ENCODE results near the gene HIVEP3. TPM values are rescaled to one million over a fixed set of nuclear protein-coding genes. Genes with fewer than 3 reads are reported as not detected.
A peak's percentile ranks its signal among the peaks of the same experiment; 100 is the strongest.

HIVEP3 gene
- total RNA-seq, 2 donors from 2014 or later = 8.0 to 27.6 TPM

DNA sequence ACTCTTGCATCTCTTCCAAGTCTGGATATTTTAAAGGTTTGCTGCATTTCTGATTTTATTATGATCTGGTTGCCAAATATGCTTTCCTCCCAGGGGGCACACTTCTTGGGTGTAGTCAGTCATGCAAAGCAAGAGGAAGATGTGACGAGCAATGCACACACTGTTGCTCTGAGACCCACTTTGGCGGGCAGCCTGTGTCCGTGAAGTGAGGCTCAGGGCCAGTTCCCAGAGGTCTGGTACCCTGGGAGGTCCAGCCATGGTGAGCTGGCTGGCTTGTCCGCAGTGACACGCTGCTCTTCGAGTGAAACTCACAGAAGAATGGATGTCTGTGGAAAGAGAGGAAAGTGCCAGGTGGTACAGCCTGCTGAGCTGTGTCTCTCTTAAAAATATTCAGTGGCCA, 381.5 kb downstream of the HIVEP3 start:
- no peaks in the 10 kb centered on the region for H3K9me3 Mint-ChIP-seq
- no peak for ATAC-seq (replicated peaks)
- peaks cover 81% of the 10 kb centered on the region for H3K36me3 Mint-ChIP-seq (ENCODE audit: low read depth)
- H3K4me3 Mint-ChIP-seq = no peak overlapping the region
- no peak overlapping the region for H3K27ac Mint-ChIP-seq
- no peaks in the 10 kb centered on the region for H3K27me3 Mint-ChIP-seq
- H3K4me1 Mint-ChIP-seq = peaks cover 17% of the 10 kb centered on the region

GRCh38 chr1:41536361-41536802, 382.3 kb downstream of the HIVEP3 start:
- Mint-ChIP-seq H3K4me3 (no peak overlapping the region), H3K27me3 (no peaks in the 10 kb centered on the region), H3K27ac (no peak overlapping the region), H3K4me1 (peaks cover 13% of the 10 kb centered on the region), H3K36me3 (ENCODE audit: low read depth) (peaks cover 73% of the 10 kb centered on the region), H3K9me3 (no peaks in the 10 kb centered on the region)
- ATAC-seq (replicated peaks) = no peak

GRCh38 chr1:41535716-41536115, 383.0 kb downstream of the HIVEP3 start:
- H3K4me3 Mint-ChIP-seq = no peak overlapping the region
- no peak for ATAC-seq (replicated peaks)
- peaks cover 70% of the 10 kb centered on the region for H3K36me3 Mint-ChIP-seq (ENCODE audit: low read depth)
- no peak overlapping the region for H3K27ac Mint-ChIP-seq
- H3K27me3 Mint-ChIP-seq = no peaks in the 10 kb centered on the region
- H3K4me1 Mint-ChIP-seq = peaks cover 16% of the 10 kb centered on the region
- H3K9me3 Mint-ChIP-seq = no peaks in the 10 kb centered on the region

GRCh38 chr1:41535276-41535675, 383.4 kb downstream of the HIVEP3 start:
- Mint-ChIP-seq H3K9me3 (no peaks in the 10 kb centered on the region), H3K4me3 (no peak overlapping the region), H3K4me1 (peaks cover 19% of the 10 kb centered on the region), H3K27ac (no peak overlapping the region), H3K27me3 (no peaks in the 10 kb centered on the region), H3K36me3 (ENCODE audit: low read depth) (peaks cover 67% of the 10 kb centered on the region)
- no peak for ATAC-seq (replicated peaks)

DNA sequence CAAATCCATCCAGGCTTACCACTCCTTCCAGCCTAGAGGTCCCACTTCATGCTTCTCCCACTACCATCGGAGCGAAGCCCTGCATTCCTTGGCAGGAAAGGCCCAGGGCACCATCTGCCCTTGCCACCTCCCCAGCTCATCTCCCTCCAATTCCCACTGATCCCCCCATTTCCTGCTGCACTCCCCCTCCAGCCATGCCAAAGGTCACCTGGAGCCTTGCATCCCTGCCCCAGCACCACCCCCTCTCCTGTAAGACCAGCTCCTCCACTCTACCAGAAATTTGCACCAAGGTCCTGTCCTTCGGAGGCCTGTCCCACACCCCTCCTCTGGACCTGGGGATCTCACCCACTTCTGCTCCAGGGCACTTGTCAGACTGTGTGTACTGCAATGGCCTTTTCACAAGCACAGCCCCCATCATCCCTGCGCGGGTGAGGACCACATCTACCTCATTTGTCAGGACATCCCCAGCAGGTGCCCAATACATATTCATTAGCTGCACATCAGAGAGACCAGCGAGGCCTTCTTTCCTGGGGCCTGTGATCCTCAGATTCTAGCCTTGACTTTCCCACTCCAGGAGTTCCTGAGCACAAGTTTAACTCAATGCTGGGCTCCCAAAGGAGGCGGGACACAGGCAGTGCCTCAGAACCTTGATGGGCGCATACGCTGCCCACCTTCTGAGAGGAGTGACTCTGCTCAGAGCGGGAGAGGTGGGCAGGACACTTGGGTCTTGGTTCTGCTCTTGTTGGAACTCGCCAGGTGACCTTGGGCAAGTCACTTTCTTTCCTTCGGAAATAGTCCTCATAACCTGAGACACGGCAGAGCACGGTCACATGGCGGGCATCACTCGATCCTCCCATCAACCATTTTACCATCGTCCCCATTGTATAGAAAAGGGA, 384.3 kb downstream of the HIVEP3 start:
- Mint-ChIP-seq H3K9me3 (no peaks in the 10 kb centered on the region), H3K27ac (peak overlapping the region; percentile 48), H3K27me3 (no peaks in the 10 kb centered on the region), H3K36me3 (ENCODE audit: low read depth) (peaks cover 59% of the 10 kb centered on the region), H3K4me3 (no peak overlapping the region), H3K4me1 (peaks cover 26% of the 10 kb centered on the region)
- no peak for ATAC-seq (replicated peaks)

- H3K36me3 Mint-ChIP-seq (ENCODE audit: low read depth) = peaks cover 52% of the 10 kb centered on the region
- no peak for ATAC-seq (replicated peaks)
Observed at GRCh38 chr1:41533731-41534080, 385.0 kb downstream of the HIVEP3 start.

DNA sequence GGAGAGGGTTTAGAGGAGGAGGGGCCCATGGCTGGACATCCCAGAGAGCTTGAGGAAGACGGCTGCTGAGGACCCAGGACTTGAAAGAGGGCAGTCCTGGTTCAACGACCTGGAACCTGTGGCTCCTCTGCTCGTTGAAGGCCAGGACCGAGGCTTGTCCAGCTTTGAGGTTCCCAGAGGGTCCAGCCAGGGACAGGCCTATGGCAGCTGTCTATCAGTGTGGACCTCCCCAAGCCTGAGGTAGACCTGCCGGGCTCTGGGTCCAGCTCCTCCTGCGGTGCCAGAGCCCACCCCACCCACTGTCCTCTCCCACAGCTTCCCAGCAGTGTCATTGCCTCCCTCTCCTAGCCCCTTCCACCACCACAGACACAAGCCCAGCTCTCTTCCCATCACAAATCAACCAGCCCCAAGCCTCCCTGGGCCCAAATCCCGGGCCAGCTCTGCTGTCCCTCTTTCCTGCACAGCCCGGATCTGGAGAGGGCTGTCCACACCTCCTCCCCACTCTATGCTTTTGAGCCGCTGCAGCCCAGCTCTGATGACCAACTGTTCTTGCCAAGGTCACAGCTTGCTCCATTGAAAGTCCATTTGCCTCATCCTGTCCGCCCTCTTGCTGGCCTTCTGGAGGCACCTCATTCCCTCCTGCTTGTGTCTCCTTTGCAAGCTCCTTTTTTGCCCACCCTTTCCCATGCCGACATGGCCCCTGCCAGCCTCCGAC, 385.5 kb downstream of the HIVEP3 start:
- Mint-ChIP-seq H3K9me3 (no peaks in the 10 kb centered on the region), H3K4me3 (no peak overlapping the region), H3K27ac (peak overlapping the region; percentile 48), H3K4me1 (peaks cover 28% of the 10 kb centered on the region), H3K27me3 (no peaks in the 10 kb centered on the region), H3K36me3 (ENCODE audit: low read depth) (peaks cover 49% of the 10 kb centered on the region)
- ATAC-seq (replicated peaks) = no peak

More at GRCh38 chr1:41533731-41534080, 385.0 kb downstream of the HIVEP3 start:
- peaks cover 28% of the 10 kb centered on the region for H3K4me1 Mint-ChIP-seq
- no peak overlapping the region for H3K4me3 Mint-ChIP-seq
- no peaks in the 10 kb centered on the region for H3K27me3 Mint-ChIP-seq
- H3K27ac Mint-ChIP-seq = peak overlapping the region; percentile 48
- H3K9me3 Mint-ChIP-seq = no peaks in the 10 kb centered on the region

DNA sequence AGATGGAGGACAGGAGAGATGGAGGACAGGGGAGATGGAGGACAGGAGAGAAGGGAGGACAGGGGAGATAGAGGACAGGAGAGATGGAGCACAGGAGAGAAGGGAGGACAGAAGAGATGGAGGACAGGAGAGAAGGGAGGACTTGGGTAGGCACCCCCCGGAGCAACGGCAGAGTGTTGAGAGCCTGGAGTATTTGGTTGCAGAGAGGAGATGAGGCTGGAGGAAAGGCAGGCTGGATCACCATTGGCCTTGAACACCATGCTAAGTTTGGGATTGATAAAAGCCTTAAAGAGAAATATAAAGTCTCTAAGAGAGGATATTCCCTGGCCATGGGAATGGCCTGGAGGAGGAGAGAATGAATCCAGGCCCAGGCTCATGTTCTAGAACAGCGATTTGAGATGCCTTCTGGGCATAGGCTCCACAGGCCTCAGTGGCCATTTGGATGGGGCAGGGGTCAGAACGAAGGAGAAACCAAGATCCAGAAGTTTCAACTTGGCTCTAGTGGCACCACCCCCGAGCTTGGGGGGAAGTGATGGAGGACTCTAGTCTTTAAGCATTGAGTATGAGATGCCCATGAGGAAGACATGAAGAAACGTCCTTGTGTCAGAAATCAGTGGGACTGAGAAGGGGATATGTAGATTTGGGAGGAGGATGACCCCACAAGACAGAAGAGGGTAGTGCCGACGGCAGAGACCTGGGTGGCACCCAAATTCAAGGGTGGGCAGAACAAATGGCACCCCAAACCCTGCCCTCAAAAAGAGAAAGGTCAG, 386.3 kb downstream of the HIVEP3 start:
- peaks cover 41% of the 10 kb centered on the region for H3K36me3 Mint-ChIP-seq (ENCODE audit: low read depth)
- peaks cover 28% of the 10 kb centered on the region for H3K4me1 Mint-ChIP-seq
- H3K4me3 Mint-ChIP-seq = no peak overlapping the region
- no peaks in the 10 kb centered on the region for H3K9me3 Mint-ChIP-seq
- no peaks in the 10 kb centered on the region for H3K27me3 Mint-ChIP-seq
- H3K27ac Mint-ChIP-seq = peak overlapping the region; percentile 26
- ATAC-seq (replicated peaks) = no peak

- no peaks in the 10 kb centered on the region for H3K9me3 Mint-ChIP-seq
- peaks cover 31% of the 10 kb centered on the region for H3K36me3 Mint-ChIP-seq (ENCODE audit: low read depth)
- peaks cover 35% of the 10 kb centered on the region for H3K4me1 Mint-ChIP-seq
- H3K27me3 Mint-ChIP-seq = no peaks in the 10 kb centered on the region
- no peak for ATAC-seq (replicated peaks)
- H3K27ac Mint-ChIP-seq = peak overlapping the region; percentile 83
- no peak overlapping the region for H3K4me3 Mint-ChIP-seq
Observed at GRCh38 chr1:41530411-41530810, 388.3 kb downstream of the HIVEP3 start.

DNA sequence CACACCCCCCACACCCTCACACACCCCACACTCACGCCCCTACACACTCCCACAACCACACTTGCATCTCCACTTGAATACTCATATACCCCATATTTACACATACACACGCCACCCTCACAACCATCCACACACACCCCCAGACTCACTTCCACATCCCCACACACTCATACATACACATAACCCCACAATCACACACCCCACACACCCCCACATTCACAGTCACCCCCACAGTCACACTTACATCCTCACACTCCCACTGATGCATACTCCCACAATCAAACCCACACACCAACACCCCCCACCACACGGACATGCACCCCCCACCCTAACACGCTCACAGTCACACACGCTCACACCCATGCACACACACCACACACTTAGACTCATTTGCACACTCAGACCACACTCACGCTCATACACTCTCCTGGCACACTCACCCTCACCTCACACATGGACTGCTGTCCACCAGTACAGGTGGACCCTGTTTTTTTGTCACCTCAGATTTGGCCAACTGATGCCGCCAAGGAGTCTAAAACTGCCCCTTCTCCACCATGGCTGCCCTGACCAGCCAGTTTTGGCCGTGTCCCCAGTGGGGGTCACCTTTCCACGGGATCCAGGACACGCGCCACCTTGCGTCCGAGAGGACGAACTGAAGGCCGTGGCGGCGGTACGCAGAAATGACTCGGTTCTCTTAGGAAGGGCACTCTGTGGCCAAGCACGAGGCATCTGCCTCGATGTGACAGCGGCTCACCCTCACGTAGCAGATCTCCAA, 388.9 kb downstream of the HIVEP3 start:
- H3K27me3 Mint-ChIP-seq = no peaks in the 10 kb centered on the region
- no peak for ATAC-seq (replicated peaks)
- peaks cover 35% of the 10 kb centered on the region for H3K4me1 Mint-ChIP-seq
- no peaks in the 10 kb centered on the region for H3K9me3 Mint-ChIP-seq
- H3K36me3 Mint-ChIP-seq (ENCODE audit: low read depth) = peaks cover 30% of the 10 kb centered on the region
- H3K27ac Mint-ChIP-seq = peak overlapping the region; percentile 39
- no peak overlapping the region for H3K4me3 Mint-ChIP-seq

GRCh38 chr1:41528726-41529605, 389.8 kb downstream of the HIVEP3 start:
- Mint-ChIP-seq H3K4me1 (peaks cover 30% of the 10 kb centered on the region), H3K27me3 (no peaks in the 10 kb centered on the region), H3K36me3 (ENCODE audit: low read depth) (peaks cover 35% of the 10 kb centered on the region), H3K9me3 (no peaks in the 10 kb centered on the region), H3K4me3 (no peak overlapping the region), H3K27ac (peak overlapping the region; percentile 39)
- ATAC-seq (replicated peaks) = no peak

GRCh38 chr1:41528106-41528505, 390.6 kb downstream of the HIVEP3 start:
- H3K4me1 Mint-ChIP-seq = peaks cover 25% of the 10 kb centered on the region
- peaks cover 35% of the 10 kb centered on the region for H3K36me3 Mint-ChIP-seq (ENCODE audit: low read depth)
- H3K27ac Mint-ChIP-seq = no peak overlapping the region
- H3K27me3 Mint-ChIP-seq = no peaks in the 10 kb centered on the region
- H3K4me3 Mint-ChIP-seq = no peak overlapping the region
- no peak for ATAC-seq (replicated peaks)
- no peaks in the 10 kb centered on the region for H3K9me3 Mint-ChIP-seq

- no peak overlapping the region for H3K27ac Mint-ChIP-seq
- ATAC-seq (replicated peaks) = no peak
- no peaks in the 10 kb centered on the region for H3K27me3 Mint-ChIP-seq
- H3K9me3 Mint-ChIP-seq = no peaks in the 10 kb centered on the region
- no peak overlapping the region for H3K4me3 Mint-ChIP-seq
- H3K4me1 Mint-ChIP-seq = peaks cover 25% of the 10 kb centered on the region
- peaks cover 40% of the 10 kb centered on the region for H3K36me3 Mint-ChIP-seq (ENCODE audit: low read depth)
Observed at GRCh38 chr1:41526956-41527561, 391.7 kb downstream of the HIVEP3 start.
